Endothelial cell of umbilical vein (primary cell): Measurements from ENCODE around the gene ESRRB. TPM values are rescaled to one million over a fixed set of nuclear protein-coding genes. Genes with fewer than 3 reads are reported as not detected.

ENCODE experiments used
- BruUV-seq: library from RNA; stranded (reverse); fragments of 400-500 nt; replicated peaks from 2 replicates; lab custom pipeline; 2021; lab: Mats Ljungman, UMichigan
- CTCF ChIA-PET: fragments of 300-600, 350-600 bp; sonication (Branson Sonifier 250); formaldehyde crosslinking; loops from one replicate; lab custom pipeline; 2021; ENCODE audit warnings: antibody characterized with exemption, inconsistent platforms; lab: Charles Lee
- POLR2A ChIA-PET: fragments of 300-600, 350-600 bp; sonication (Branson Sonifier 250); formaldehyde crosslinking; loops from one replicate; lab custom pipeline; 2021; ENCODE audit warnings: antibody characterized with exemption, inconsistent platforms; lab: Charles Lee
- DNase-seq: peaks from one replicate; pipeline ENCODE4 v3.0.0-alpha.2; 2011; ENCODE audit warnings: low read depth, low spot score
- FAIRE-seq: peaks from 2 replicates; lab custom pipeline; 2011; peaks lifted over from hg19 to GRCh38; lab: Jason Lieb, UNC
- H2AFZ ChIP-seq: 2 replicates; pipeline ENCODE4 v1.6.0; 2012; ENCODE audit warnings: low read depth, low read length, control low read depth, inconsistent platforms
- H3K27ac ChIP-seq: 2 replicates; pipeline ENCODE4 v1.5.1; 2011; ENCODE audit warnings: low read depth, mild to moderate bottlenecking, control low read depth, low read length, moderate library complexity; ENCODE audit not compliant: insufficient read depth
- H3K27me3 ChIP-seq, 2 experiments: 2 replicates each; pipeline versions ENCODE4 v1.6.0 to v1.6.1; 2011; ENCODE audit warnings: low read length in 2 of 2, mixed read lengths in 1 of 2; ENCODE audit not compliant: control insufficient read depth in 2 of 2, insufficient read depth in 2 of 2
- H3K36me3 ChIP-seq, 2 experiments: 2 replicates in 1 of 2; 3 replicates in 1 of 2; pipeline ENCODE4 v1.5.1; 2011; ENCODE audit warnings: low read length in 2 of 2, mild to moderate bottlenecking in 1 of 2, moderate library complexity in 1 of 2; ENCODE audit not compliant: control insufficient read depth in 2 of 2, insufficient read depth in 2 of 2; ENCODE audit errors: extremely low read depth in 1 of 2
- H3K4me1 ChIP-seq: 3 replicates; pipeline ENCODE4 v1.5.1; 2011; ENCODE audit warnings: mild to moderate bottlenecking, low read length; ENCODE audit not compliant: control insufficient read depth, insufficient read depth; ENCODE audit errors: extremely low read depth
- H3K4me2 ChIP-seq: 2 replicates; pipeline ENCODE4 v1.6.1; 2011; ENCODE audit warnings: low read length, control low read depth, mixed read lengths; ENCODE audit not compliant: insufficient read depth
- H3K4me3 ChIP-seq, 3 experiments: fragments of 200-600 bp in 1 of 3; sonication (generic), shearing (Covaris generic) in 1 of 3; replicated peaks in 1 of 3; 2 replicates each; pipeline ENCODE4 v1.5.1; 2011 to 2016; ENCODE audit warnings: control low read depth in 3 of 3, low read length in 3 of 3, mild to moderate bottlenecking in 2 of 3, inconsistent platforms in 1 of 3, low read depth in 1 of 3, moderate library complexity in 1 of 3; ENCODE audit not compliant: insufficient read depth in 1 of 3
- H3K79me2 ChIP-seq: 2 replicates; pipeline ENCODE4 v1.6.0; 2012; ENCODE audit warnings: low read length, inconsistent platforms; ENCODE audit not compliant: control insufficient read depth, insufficient read depth
- H3K9ac ChIP-seq: replicated peaks from 2 replicates; pipeline ENCODE3; 2011; ENCODE audit warnings: low read length, control low read depth; ENCODE audit not compliant: insufficient read depth; ENCODE audit errors: extremely low read depth
- H3K9me1 ChIP-seq: replicated peaks from 3 replicates; pipeline ENCODE4 v1.6.0; 2011; ENCODE audit warnings: mild to moderate bottlenecking, low read length; ENCODE audit not compliant: control insufficient read depth, insufficient read depth; ENCODE audit errors: extremely low read depth
- H3K9me3 ChIP-seq: replicated peaks from 2 replicates; pipeline ENCODE4 v1.5.1; 2012; ENCODE audit warnings: low read length, inconsistent platforms; ENCODE audit not compliant: control insufficient read depth, insufficient read depth
- H4K20me1 ChIP-seq: replicated peaks from 2 replicates; pipeline ENCODE3; 2011; ENCODE audit warnings: mild to moderate bottlenecking, low read length; ENCODE audit not compliant: control insufficient read depth, insufficient read depth; ENCODE audit errors: extremely low read depth
- EZH2 ChIP-seq: IDR thresholded peaks from 2 replicates; pipeline ENCODE4 v1.6.1; 2012; ENCODE audit warnings: borderline replicate concordance, low read depth, mild to moderate bottlenecking, moderate library complexity, low read length, inconsistent platforms; ENCODE audit not compliant: severe bottlenecking
- GATA2 ChIP-seq: IDR thresholded peaks from 2 replicates; pipeline ENCODE4 v1.7.0; 2011; ENCODE audit warnings: low read depth, mild to moderate bottlenecking, moderate library complexity, mixed read lengths, low read length; ENCODE audit not compliant: insufficient read length, insufficient read depth
- JUN ChIP-seq: IDR thresholded peaks from 2 replicates; pipeline ENCODE4 v1.6.1; 2011; ENCODE audit warnings: borderline replicate concordance, low read depth; ENCODE audit not compliant: insufficient read length, insufficient read depth
- MYC ChIP-seq: IDR thresholded peaks from one replicate; pipeline ENCODE4 v1.6.1; 2011; ENCODE audit warnings: mild to moderate bottlenecking, low read depth, low read length
- POLR2A ChIP-seq: IDR thresholded peaks from 2 replicates; pipeline ENCODE4 v1.6.1; 2012; ENCODE audit warnings: low read depth, mild to moderate bottlenecking, control low read depth, low read length
- POLR2AphosphoS5 ChIP-seq: IDR thresholded peaks from 2 replicates; pipeline ENCODE4 v1.6.1; 2012; ENCODE audit warnings: low read depth, mild to moderate bottlenecking, control low read depth, low read length, moderate library complexity; ENCODE audit not compliant: insufficient read depth
- dilution Hi-C: fragments of 300-500 bp; cut with MboI; formaldehyde crosslinking; loops from one replicate; pipeline ENCODE4 v1.15.0; 2019; ENCODE audit warnings: low sequenced_read_pairs; ENCODE audit not compliant: extremely low pct_ligation_motif_present
- intact Hi-C: fragments of 100-400 bp; cut with micrococcal nuclease; formaldehyde crosslinking; loops from one replicate; pipeline ENCODE4 v1.10.0; 2022
- polyA plus RNA-seq, 4 experiments: library from polyadenylated mRNA; depleted of rRNA in 3 of 4; stranded (reverse) in 3 of 4; unstranded in 1 of 4; fragments of >200 nt; gene quantifications; 2 replicates each; pipeline versions ENCODE4 v1.2.1 to v1.2.3, GENCODE V29; 2011 to 2012; ENCODE audit warnings: missing spikeins in 1 of 4
- total RNA-seq: library from RNA; stranded (reverse); gene quantifications from 2 replicates; pipeline ENCODE4 v1.2.3, GENCODE V29; 2021
- TF ChIP-seq, protein P1 (sequence below), 2 donors: IDR thresholded peaks; 1 replicate in 1 of 2; 2 replicates in 1 of 2; pipeline ENCODE4 v1.5.1; 2011; ENCODE audit warnings: low read length in 2 of 2, mild to moderate bottlenecking in 2 of 2, moderate library complexity in 2 of 2, control low read depth in 1 of 2, inconsistent platforms in 1 of 2, low read depth in 1 of 2; ENCODE audit not compliant: insufficient read depth in 1 of 2; ENCODE audit errors: extremely low read depth in 1 of 2
- TF ChIP-seq, protein P2 (sequence below): IDR thresholded peaks from 2 replicates; pipeline ENCODE4 v1.6.1; 2011; ENCODE audit not compliant: insufficient read depth, insufficient read length

ESRRB gene
- total and polyA plus RNA-seq, 2 donors (not counting 3 experiments of a cell fraction or from before 2014, with no cell fraction given), result not detected

DNA sequence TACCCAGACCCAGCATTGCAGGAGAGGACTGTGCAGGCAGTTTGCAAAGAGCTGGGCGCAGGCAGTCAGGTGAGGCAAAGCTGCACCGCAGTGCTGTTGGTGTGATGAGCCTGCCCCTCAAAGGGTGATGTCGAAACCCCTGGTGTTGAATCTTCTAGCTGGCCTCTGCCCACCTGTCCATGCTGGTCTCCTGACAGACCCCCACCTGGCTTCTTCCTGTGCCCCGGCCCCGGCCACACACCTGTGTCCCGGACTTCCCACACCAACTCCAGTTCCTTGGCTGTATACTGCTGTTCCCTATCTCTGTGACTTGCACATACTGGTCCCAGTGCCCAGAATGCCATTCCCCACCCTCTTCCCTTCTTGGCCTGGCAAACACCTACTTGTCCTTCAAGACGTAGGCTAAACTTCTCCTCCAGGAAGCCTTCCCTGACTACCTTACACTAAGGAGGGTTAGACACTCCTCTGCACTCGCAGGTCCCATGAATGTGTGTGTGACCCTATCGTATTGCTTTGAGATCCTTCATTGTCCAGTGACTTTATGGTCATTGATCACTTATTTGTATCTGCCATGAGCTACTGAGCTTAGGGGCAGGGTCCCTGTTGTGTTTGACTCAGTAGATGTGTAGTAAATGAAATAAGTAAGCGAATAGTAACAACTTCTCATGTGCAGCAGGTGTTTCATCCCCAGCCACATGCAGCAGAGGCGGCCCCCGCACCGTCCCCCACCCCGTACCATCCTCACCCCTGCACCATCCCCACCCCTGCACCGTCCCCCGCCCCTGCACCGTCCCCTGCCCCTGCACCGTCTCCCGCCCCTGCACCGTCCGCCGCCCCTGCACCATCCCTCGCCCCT, 37.4 kb downstream of the ESRRB start:
- peaks cover 13 to 21% of the 10 kb centered on the region in 2 experiments for H3K27me3 ChIP-seq
- H3K4me1 ChIP-seq, result no peaks in the 10 kb centered on the region
- H3K9ac ChIP-seq, result no peak overlapping the region
- no peaks in the 10 kb centered on the region for H3K9me3 ChIP-seq
- no peaks in the 10 kb centered on the region for H4K20me1 ChIP-seq
- no peak for TF ChIP-seq JUN
- TF ChIP-seq POLR2AphosphoS5, result no peak
- TF ChIP-seq, protein P1, sequence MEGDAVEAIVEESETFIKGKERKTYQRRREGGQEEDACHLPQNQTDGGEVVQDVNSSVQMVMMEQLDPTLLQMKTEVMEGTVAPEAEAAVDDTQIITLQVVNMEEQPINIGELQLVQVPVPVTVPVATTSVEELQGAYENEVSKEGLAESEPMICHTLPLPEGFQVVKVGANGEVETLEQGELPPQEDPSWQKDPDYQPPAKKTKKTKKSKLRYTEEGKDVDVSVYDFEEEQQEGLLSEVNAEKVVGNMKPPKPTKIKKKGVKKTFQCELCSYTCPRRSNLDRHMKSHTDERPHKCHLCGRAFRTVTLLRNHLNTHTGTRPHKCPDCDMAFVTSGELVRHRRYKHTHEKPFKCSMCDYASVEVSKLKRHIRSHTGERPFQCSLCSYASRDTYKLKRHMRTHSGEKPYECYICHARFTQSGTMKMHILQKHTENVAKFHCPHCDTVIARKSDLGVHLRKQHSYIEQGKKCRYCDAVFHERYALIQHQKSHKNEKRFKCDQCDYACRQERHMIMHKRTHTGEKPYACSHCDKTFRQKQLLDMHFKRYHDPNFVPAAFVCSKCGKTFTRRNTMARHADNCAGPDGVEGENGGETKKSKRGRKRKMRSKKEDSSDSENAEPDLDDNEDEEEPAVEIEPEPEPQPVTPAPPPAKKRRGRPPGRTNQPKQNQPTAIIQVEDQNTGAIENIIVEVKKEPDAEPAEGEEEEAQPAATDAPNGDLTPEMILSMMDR (IDR thresholded peaks at IDR 0.05; ENCODE audit: extremely low read depth in 1 of 2, insufficient read depth in 1 of 2, low read depth in 1 of 2, low read length in 2 of 2), result no peak
- TF ChIP-seq, protein P2, sequence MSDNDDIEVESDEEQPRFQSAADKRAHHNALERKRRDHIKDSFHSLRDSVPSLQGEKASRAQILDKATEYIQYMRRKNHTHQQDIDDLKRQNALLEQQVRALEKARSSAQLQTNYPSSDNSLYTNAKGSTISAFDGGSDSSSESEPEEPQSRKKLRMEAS, result no peak
- TF ChIP-seq MYC, result no peak
- TF ChIP-seq EZH2, result peak; percentile 17
- no peak for TF ChIP-seq POLR2A
- no peak for TF ChIP-seq GATA2
- CTCF ChIA-PET, result interaction anchor here (1.5 kb wide), 1 partner anchor 363 kb away, joined by 5 read pairs; no protein-coding TSS in a partner anchor
- BruUV-seq, result no TSS peak
- H3K4me3 ChIP-seq, result no peak overlapping the region
- no peaks in the 10 kb centered on the region for H3K79me2 ChIP-seq
- no peak overlapping the region for H3K4me2 ChIP-seq
- no peaks in the 10 kb centered on the region for H3K9me1 ChIP-seq
- DNase-seq, result no peak
- H3K27ac ChIP-seq, result no peak overlapping the region
- dilution Hi-C loops (no loop called here), intact Hi-C loops (no loop called here)
- no peak overlapping the region for H2AFZ ChIP-seq
- no peak for FAIRE-seq
- POLR2A ChIA-PET, result no interaction called here
- no peaks in the 10 kb centered on the region for H3K36me3 ChIP-seq
